GM21717 (cell line): ENCODE results near the gene ZNF678.

Source experiments
- ATAC-seq: cut with Tn5 transposase; IDR thresholded peaks from one replicate; pipeline ENCODE4 v1.9.1; 2021; ENCODE audit warnings: mild to moderate bottlenecking, moderate library complexity; ENCODE audit not compliant: unreplicated experiment

Gene ZNF678

DNA sequence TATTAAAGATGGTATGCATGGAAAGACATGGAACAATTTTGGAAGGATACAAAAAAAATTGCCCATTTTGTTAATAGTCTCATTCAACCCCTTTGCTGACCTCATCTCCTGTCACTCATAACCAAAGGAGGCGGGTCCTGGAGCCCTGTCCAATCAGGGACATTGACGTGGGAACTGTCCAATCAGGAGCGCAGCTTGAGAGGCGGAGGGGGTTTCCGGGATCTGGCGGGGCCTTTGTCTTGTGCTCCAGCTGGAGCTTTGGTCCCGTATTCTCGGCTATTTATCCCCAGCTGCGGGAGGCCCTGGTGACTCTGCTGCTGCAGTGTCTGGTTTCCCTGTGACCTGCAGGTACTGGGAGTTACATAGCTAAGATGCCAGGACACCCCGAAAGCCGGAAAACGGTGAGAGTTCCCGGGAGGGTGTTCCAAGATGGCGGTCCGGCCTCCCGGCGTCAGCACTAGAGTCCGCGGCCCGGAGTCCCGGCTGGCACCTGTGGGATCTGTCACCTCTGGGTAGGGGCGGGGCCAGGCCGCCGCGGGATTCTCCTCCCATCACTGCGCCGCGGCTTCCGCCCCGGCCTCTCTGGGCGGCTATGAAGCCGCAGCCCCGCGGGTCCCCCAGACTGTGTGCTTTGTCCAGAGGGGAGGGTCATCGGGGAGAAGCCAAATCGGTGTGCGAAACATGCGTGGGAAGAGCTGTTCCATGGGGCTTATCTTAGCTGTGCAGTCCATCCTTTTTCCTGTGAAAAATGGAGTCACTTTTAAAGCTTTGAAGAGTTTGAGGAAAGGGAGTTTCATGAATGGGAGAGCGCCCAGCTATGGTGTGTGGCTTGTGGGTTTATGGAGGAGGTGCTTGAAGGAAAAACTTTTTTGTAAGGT lies at the start of gene ZNF678:
Gene ZNF678 (plus strand): TSS at position 233 of the 878 bp plus-strand sequence. CDS start 87,436 bp downstream, outside the sequence.
- ATAC-seq, result peak; percentile 98

DNA sequence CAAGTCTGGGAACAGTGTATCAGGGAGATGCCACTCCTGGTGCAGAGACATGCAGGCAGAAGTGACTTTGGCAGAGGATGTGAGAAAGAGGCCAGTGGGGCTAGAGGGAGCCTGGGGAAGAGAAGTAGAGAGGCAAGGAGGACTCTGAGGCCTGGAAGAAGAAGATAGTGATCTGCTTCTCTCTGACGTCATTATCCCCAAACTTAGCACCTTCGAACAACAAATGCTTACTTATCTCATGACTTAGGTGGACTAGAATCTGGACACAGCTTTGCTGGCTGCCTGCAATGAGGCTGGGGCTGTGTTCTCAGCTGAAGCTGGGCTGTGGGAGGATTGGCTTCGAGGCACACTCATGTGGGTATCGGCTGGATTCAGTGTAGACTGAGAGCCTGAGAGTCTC lies 44.5 kb upstream of the ZNF678 start:
- ATAC-seq, result no peak

DNA sequence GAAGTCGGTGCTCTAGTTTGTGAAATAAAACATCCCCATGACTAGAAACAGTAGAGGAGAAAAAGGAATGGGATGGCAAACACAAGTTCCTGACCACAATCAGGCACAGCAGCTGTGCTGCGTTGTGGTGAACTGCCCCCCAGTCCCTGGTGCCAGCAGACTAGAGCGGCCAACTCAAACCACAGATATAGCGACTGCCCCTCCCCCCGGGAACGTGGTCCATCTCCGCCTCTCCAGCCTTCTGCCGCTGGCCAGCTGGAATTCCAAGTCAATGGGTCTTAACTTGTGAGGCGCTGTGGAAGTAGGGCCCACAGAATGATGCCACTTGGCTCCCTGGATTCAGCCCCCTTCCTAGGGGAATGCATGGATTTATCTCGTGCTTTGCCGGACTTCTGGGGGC lies 41.6 kb upstream of the ZNF678 start:
- no peak for ATAC-seq

DNA sequence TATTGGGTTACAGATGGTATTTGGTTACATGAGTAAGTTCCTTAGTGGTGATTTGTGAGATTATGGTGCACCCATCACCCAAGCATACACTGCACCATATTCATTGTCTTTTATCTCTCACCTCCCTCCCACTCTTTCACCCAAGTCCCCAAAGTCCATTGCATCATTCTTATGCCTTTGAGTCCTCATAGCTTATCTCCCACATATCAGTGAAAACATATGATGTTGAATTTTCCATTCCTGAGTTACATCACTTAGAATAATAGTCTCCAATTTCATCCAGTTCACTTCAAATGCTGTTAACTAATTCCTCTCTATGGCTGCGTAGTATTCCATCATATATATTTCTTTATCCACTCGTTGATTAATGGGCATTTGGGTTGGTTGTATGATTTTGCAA lies 36.8 kb upstream of the ZNF678 start:
- ATAC-seq, result no peak

DNA sequence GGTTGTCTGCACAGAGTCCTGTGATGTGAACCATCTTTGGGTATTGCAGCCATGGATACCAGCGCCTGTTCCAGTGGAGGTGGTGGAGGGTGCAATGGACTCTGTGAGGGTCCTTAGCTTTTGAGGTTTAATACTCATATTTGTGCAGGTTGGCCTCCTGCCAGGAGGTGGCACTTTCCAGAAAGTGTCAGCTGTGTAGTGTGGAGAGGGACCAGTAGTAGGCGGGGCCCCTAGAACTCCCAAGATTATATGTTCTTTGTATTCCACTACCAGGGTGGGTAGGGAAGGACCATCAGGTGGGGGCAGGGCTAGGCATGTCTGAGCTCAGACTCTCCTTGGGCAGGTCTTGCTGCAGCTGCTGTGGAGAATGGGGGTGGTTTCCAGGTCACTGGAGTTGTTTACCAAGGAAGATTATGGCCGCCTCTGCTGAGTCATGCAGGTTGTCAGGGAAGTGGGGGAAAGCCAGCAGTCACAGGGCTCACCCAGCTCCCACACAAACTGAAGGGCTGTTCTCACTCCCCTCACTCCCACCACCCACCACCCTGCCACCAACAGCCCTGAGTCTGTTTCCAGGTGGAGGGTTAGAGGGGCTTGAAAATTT lies 31.2 kb upstream of the ZNF678 start:
- ATAC-seq, result no peak

DNA sequence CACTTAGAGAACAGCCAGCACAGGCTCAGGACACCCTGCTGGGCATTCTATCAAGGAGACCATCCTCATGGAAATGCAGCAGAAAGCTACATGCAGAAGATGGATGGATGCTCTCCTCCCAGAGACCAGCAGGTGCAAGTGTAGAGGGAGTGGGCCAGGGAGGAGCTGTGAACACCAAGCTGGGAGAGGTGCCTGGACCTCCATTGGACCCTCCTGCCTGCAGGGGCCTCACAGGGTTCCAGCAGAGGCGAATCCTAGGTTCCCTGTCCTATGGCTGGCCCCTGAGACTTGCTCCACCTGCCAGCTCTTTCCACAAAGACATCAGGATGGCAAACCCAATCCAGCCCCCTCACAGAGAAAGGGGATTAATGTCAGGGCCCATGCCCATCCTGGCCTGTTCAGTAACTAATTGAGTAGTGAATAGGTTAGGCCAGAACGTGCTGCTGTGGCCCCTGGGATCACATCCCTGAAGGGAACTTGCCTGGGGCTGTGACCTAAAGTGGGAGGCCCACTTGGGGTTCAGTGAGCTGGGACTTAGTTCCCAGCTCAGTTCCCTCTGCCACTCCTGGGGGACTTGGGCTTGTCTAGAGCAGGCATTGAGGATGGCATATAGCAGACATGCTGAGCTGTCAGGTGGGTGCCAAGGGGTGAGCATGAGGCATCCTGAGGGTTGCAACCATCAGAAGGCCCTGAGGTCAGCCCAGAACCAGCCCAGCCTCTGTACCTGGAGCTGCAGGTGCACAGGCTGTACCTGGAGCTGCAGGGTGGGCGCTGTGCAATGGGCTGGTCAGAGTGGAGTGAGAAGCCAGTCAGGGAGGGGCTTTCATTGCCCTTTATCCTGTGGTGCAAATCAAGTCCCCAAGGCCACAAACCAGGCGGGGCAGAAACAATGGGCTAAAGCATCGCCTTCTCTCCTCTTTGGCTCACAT lies 22.9 kb upstream of the ZNF678 start:
- no peak for ATAC-seq

DNA sequence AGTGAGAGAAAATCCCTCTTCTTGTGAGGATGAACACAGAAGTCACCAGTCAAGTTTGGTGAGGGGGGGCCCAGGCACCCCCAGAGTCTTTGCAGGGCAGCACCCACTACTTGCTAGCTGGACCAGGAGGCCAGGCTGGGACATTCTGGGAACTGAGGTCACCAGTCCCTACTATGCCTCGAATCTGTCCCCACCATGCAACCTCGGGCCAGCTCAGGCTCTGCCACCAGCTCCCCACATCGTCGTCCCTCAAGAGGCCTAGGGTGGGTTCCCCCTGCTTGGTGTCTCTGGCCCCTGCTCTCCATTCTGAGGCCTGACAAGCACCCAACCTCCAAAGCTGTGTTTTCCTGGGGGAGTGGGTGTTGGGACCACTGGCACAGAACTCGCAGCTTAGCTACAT lies 22.2 kb upstream of the ZNF678 start:
- no peak for ATAC-seq

DNA sequence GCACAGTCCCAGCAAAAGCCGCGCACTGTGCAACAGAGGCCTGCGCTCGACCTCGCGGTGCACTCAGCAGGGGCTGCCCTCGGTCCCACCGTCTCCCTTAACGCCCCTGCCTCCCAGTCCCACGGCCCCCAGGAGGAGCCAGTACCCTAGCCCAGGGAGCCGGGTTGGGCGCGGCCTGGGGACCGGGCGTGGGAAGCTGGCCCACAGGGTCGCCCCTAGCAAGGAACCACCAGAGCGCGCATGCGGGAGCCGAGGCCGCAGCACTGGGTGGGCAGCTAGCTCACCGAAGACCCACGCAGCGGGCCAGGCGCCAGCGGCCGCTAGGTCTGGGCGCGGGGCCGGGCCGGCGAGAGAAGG lies 21.6 kb upstream of the ZNF678 start:
- ATAC-seq, result peak; percentile 5

DNA sequence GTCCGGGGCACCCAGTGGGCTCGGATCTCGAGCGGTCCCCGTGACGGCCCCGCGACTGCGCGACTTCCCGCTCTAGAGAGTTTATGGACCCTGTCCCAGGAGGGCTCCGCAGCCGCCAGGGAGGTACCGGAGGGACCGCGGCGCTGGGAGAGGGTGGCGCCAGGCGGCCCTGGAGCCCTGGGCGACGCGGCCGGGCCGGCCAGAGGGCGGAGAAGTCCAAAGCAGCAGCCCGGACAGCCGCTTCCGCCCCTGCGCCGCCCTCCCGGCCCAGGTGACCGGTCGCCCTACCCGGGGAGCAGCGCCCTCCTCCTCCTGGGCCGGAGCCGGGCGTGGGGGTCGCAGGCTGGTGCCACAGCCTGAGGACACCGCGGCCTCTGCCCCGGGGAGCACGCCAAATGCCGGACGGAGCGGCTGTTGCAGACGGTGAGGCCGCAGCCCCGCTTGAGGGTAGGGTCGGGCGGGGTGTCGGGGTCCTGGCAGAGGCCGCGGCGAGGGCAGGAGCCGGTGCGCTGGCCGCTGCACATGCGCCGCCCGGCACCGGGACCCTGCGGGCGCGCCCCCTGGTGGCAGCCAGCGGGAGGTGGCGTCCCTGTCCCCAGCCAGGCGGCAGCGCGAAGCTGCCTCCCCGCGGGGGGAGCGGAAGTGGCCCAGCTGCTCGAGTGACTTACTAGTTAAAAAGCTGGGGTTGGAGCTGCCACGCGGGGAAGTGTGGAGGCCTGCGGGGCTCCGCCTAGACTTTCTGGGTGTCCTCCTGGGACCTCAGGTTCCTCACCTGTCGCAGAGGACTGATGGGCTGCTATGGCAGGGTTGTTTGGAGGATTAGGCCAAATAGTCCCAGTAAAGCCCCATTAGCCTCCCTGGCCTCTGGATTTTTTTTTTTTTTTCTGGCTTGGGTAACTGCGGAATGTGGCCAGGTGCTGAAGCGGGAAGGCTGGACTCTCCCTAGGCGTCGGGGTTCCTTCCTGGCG lies 20.9 kb upstream of the ZNF678 start:
- peak; percentile 97 for ATAC-seq

DNA sequence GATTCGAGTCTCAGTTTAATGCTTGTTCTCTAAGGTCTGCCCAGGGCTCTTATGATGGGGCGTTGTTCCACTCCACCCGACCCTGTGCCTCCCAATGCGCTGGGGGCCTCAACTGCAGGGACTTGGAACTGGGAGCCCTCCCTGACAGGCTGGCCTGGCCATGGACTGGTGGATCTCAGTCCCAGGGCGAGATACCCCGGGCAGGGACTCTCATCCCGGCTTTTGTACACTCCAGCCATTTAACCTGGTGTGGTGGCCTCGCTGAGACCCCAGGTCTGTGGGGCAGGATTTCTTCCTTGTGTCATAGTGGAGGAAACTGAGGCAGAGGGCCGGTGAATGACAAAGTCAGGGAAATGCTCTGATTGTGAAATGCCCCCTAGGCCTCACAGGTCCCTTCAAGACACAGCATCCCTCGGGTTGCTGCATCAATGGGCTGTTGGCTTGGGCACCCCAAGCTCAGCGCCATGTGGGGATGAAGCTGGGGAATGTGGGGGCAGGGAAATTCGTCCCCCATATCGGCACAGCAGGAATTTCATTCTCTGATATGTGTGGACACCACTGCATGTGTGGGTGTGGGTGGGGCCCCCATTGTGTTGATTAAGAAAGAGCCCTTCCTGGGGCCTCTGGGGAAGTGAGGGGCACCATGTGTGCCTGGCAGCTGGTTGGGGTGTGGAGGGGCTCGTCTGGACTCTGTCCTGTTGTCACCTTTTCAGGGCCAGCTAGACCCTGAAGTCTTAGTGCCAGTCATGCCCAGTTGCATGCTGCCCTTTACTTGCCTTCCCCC lies 19.9 kb upstream of the ZNF678 start:
- no peak for ATAC-seq

DNA sequence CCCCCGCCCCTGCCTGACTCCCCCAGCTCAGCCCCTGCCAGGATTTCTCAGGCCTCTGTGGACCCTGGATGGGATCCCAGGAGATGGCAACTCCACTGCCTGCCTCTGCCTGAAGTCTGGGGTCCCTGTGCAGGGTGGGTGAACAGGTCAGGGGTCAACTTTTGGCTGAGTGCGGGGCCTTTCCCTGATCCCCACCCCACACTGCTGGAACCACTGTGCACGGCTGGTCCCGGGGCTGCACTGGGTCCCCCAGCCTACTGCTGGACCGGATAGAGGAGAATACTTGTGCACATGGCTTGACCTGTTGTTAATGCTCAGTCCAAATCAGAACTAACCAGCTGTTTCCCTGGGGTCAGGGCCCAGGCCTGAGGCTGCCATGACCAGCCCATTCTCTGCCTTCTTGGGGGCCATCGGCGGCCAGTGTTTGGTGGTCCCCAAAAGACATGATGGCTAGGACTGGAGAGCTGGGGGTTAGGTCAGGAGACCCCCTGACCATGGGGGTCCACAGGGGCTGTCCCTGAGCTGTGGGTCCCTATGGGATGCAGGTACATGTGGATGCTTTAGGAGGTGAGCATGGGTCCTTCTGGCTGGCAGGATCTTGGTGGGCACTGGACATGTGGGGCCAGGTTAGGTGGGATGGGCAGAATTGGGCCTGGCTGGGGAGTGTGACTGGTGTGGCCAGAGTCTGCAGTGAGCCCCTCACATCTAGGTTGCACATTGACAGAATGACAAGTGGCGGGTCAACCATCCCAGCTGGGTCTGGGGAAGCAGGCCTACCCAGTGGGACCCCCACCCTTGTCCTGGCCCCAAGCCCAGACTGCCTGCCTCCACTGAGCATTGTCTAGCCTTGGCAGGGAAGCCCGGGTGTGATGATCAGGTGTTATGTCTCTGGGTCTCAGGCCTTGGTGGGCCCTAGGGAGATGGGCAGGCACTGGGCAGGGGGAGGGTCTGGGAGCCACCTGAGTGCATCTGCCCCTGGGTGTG lies 19.0 kb upstream of the ZNF678 start:
- ATAC-seq, result no peak

DNA sequence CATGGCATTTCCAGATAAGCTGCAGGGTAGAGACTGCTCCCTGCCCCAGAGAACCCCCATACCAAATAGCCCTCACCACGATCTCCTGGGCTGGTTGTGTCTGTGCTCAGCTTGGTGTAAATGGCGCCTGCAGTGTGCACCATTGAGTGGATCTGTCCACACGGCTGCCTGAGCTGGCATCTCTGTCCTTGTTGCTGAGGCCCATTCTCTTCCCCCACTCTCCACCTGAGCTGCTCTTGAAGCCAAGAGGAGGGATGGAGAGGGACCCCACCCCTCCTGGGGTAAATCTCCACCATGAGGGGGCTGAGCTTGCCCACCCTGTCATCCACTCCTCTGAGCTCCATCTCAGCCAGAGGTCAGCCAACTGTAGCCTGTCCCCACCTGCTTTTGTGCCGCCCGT lies 18.0 kb upstream of the ZNF678 start:
- ATAC-seq, result no peak

DNA sequence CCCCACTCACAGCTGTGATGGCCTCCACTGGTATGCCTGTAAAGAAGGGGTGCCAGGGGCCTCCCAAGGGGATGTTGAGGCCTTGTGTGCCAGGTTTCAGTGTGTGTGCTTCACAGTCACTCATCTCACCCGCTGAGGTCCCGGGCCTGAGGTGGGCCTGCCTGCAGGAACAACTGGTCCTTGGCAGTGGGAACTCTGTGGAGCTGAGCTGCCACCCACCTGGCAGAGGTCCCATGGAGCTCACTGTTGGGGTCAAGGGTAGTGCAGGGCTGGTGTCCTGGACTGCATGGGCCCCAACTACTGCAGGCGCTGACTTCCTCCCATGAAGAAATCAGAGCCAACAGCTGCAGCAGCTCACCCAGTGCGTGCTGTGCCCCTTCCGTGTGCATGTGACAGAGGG lies 17.3 kb upstream of the ZNF678 start:
- no peak for ATAC-seq

DNA sequence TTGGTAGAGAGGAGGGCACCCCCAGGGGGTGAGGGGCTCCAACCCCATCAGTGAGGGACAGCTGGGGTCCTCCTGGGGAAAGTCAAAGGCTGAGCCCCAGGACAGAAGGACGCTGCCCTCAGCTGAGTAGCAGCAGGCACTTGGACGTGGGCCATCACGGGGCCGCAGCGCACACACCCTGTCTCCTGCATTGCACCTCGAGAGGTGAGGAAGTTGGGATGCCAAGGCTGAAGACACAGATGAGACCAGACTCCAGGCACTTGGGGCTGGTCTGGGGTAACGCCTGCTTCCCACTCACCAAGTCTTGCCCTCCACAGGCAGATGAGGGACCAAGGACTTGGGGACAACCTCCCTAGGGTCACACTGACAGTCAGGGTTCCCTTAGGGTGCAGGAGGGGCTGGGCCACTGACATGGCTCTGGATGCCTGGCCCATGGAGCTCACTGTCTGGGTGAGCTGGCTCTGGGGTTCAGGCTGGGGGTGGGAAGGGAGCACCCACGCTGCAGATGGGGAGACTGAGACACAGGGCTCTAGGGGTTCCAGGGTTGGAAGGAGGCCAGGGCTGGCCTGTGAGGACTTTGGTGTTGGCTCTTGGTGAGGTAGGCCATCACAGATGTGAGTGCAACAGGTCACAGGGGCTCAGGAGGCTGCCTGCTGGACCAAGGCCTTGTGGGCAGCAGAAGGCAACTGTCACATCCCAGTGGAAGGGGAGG lies 16.6 kb upstream of the ZNF678 start:
- no peak for ATAC-seq

DNA sequence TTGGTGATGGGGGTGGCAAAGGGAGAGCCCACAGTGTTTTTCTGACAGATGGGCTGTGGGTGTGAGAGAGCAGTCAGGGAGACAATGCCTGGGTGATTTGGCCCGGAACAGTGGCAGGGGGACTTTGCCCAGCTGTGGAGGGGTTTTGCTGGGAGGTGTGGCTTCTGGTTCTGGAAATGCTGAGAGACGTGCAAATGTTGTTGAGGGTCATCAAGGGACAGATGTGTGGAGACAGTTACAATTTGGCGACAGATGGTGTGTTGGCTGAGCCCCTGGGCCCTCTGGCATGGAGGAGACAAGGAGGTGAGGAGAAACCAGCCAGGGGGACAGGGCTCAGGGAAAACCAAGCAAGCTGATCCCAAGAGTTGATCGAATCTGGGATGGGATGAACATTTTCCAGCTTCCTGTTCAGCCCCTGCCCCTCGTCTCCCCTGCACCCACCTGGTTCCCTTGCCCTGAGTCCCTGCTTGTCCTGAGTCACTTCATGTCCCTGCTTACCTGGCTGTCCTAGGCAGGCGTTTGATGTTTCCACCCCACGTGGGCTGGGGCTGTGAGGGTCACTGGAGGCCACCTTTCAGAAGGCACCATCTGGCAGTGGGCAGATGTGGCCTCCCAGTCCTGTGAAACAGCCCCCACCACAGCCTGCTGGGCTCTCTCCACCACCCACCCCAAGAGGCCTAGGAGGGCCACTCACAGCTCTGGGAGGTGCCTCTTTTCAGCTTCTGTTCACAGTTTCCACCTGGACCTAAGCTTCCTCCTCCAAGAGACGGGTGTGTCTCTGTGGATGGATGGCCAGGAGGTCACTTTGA lies 15.8 kb upstream of the ZNF678 start:
- no peak for ATAC-seq

DNA sequence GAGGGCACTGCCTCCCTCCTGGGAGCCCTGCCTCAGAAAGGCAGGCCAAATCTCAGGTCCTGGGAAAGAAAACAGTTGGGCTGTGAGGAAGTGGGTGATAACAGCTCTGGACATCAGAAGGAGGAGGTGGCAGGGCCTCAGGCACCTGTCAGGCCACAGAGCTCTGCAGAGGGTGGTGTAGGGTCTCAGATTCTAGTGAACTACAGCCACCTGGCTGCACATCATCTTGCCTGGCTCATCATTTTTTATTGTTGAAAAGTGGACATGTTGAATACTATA lies 15.3 kb upstream of the ZNF678 start:
- no peak for ATAC-seq

DNA sequence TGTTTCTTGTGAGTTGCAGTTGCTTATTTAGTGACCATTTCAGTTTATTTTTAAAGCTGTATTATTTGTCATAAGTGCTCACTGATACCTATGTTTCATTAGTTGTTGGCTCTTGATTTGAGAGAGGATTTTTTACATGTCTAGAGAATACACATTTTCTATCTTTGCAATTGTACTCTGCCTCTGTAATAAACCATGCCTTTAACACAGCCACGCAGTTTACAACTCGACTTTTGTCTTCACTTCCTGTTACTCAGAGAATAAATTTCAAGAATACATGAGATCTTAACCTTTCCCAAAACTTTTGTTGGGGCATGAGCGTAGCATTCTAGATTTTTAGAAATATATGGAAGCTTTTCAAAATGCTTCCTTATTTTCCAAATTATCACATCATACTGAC lies 14.9 kb upstream of the ZNF678 start:
- no peak for ATAC-seq
